SK-N-MC (cell line): ENCODE results near the gene SCAMP4.

Experiments used
- EZH2 ChIP-seq: fragments of 200-600 bp; sonication (generic); IDR thresholded peaks from one replicate; pipeline ENCODE4 v1.6.1; 2017; ENCODE audit warnings: antibody characterized with exemption
- POLR2AphosphoS5 ChIP-seq: IDR thresholded peaks from 2 replicates; pipeline ENCODE4 v1.6.1; 2012; ENCODE audit warnings: mild to moderate bottlenecking, low read depth, low read length, borderline replicate concordance

GRCh38 chr19:1861599-1862031, 43.6 kb upstream of the SCAMP4 start:
- TF ChIP-seq POLR2AphosphoS5 = no peak
- no peak for TF ChIP-seq EZH2
